ENCODE results near the gene ATP6V1C2. TPM values are rescaled to one million over a fixed set of nuclear protein-coding genes. Genes with fewer than 3 reads are reported as not detected.
A peak's percentile ranks its signal among the peaks of the same experiment; 100 is the strongest.

The ATP6V1C2 gene
- total and polyA plus RNA-seq, 9 of the 15 experiments (the other 6 are each of a cell fraction or from before 2014, with no cell fraction given): 0.01 to 0.31 (median 0.10) TPM; not detected in 4

GRCh38 chr2:10832203-10832936 is 110.9 kb downstream of the ATP6V1C2 start:
- ATAC-seq (peak; percentile 92), DNase-seq (ENCODE audit: extremely low read depth in 1 of 4, low spot score in 3 of 4) (peak; percentile 85 to 87 (median 86)), FAIRE-seq (peak; percentile 97)
- H3K4me1 ChIP-seq (replicated peaks in 1 of 2; ENCODE audit: control insufficient read depth in 2 of 2, insufficient read depth in 2 of 2, low read length in 2 of 2): peaks cover 0 to 13% of the 10 kb centered on the region in 2 experiments; a peak in 3 of 5 replicates
- ChIA-PET POLR2A (interaction anchor here (0.5 to 1.0 kb wide), 6 partner anchors 14 to 295 kb away, joined by 3 to 4 read pairs (median 4); no protein-coding TSS in a partner anchor), CTCF (ENCODE audit: low intra/inter-chr PET ratio) (interaction anchor here (0.6 to 5.7 kb wide), 6 partner anchors 23 to 751 kb away, joined by 4 to 32 read pairs (median 6); a partner anchor contains a TSS)
- WGBS (ENCODE audit: insufficient coverage, low coverage, missing lambda C conversion rate): 5% methylated on average over 30 of the region's 30 CpGs
- no peaks in the 10 kb centered on the region for H3K36me3 ChIP-seq (ENCODE audit: control insufficient read depth, insufficient read depth, low read length)
- intact Hi-C loops (cut with micrococcal nuclease) (loop anchor here (1.0 to 10.0 kb wide), 6 partner anchors 45 to 850 kb away; no protein-coding TSS in a partner anchor), in situ Hi-C loops (cut with MboI) (loop anchor here (25.0 kb wide), 1 partner anchor 580 kb away; no protein-coding TSS in a partner anchor)
- peaks cover 12% of the 10 kb centered on the region for H4K20me1 ChIP-seq (replicated peaks; ENCODE audit: control insufficient read depth, insufficient read depth, low read length)
- no peaks in the 10 kb centered on the region for H3K9me3 ChIP-seq (replicated peaks; ENCODE audit: control insufficient read depth, insufficient read depth, low read depth, low read length)
- BruUV-seq (replicated peaks): no TSS peak
- no peak overlapping the region for H3K4me3 ChIP-seq
- no peak overlapping the region for H3K4me2 ChIP-seq (ENCODE audit: insufficient read depth, low read length)
- no peak overlapping the region for H3K9ac ChIP-seq (ENCODE audit: insufficient read depth in 1 of 2, low read depth in 2 of 2, low read length in 2 of 2)
- no peak overlapping the region for H3K27ac ChIP-seq (ENCODE audit: extremely low read depth, low read depth, low read length)
- peaks cover 38 to 54% of the 10 kb centered on the region in 2 experiments for H3K27me3 ChIP-seq (ENCODE audit: control insufficient read depth in 2 of 2, insufficient read depth in 2 of 2, low read length in 2 of 2)
- H3K9me1 ChIP-seq (ENCODE audit: control insufficient read depth, insufficient read depth, low read length): no peaks in the 10 kb centered on the region
- no peak overlapping the region for H2AFZ ChIP-seq (ENCODE audit: low read depth, low read length)
- no peaks in the 10 kb centered on the region for H3K79me2 ChIP-seq (ENCODE audit: control insufficient read depth, insufficient read depth, low read length)
- TF ChIP-seq ZNF507 (tag; conservative IDR thresholded peaks at IDR 0.05) (no peak), ESRRA (IDR thresholded peaks at IDR 0.05; ENCODE audit: borderline replicate concordance, low read depth) (peak; percentile 54; the same call in 1 of the 2 replicates), ZKSCAN8 (CRISPR knock-in tag; IDR thresholded peaks at IDR 0.05) (no peak), DEAF1 (CRISPR knock-in tag; IDR thresholded peaks at IDR 0.05) (peak; percentile 64), CBFB (CRISPR knock-in tag; IDR thresholded peaks at IDR 0.05) (peak; percentile 81), CTCFL (IDR thresholded peaks at IDR 0.05; ENCODE audit: borderline replicate concordance, insufficient read depth, low read depth, low read length, poor library complexity, severe bottlenecking) (peak; percentile 66), ETV1 (tag; conservative IDR thresholded peaks at IDR 0.05; ENCODE audit: low read depth) (peak; percentile 75), ZNF143 (CRISPR knock-in tag; IDR thresholded peaks at IDR 0.05) (no peak), ATF7 (IDR thresholded peaks at IDR 0.05) (0 out of 2 replicates have a peak, but pooled peaks have one; percentile 37), ZNF79 (CRISPR knock-in tag; IDR thresholded peaks at IDR 0.05; ENCODE audit: low read depth) (no peak), SMC3 (conservative IDR thresholded peaks at IDR 0.05; ENCODE audit: insufficient read depth, low read depth, low read length) (peak; percentile 93)
- TF ChIP-seq, protein P1, sequence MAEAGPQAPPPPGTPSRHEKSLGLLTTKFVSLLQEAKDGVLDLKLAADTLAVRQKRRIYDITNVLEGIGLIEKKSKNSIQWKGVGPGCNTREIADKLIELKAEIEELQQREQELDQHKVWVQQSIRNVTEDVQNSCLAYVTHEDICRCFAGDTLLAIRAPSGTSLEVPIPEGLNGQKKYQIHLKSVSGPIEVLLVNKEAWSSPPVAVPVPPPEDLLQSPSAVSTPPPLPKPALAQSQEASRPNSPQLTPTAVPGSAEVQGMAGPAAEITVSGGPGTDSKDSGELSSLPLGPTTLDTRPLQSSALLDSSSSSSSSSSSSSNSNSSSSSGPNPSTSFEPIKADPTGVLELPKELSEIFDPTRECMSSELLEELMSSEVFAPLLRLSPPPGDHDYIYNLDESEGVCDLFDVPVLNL (CRISPR knock-in tag; IDR thresholded peaks at IDR 0.05; ENCODE audit: low read depth): no peak

Measured in K562 (cell line).